Spleen (tissue), 11 donors: ENCODE data around the gene SELENOM. TPM values are rescaled to one million over a fixed set of nuclear protein-coding genes. Genes with fewer than 3 reads are reported as not detected.

Experiments
- DNase-seq: peaks from one replicate; pipeline ENCODE4 v3.0.0-alpha.2; 2020
- H3K27ac ChIP-seq, 8 donors: fragments of 200-600 bp; sonication (generic) in 7 of 8; 1 replicate in 4 of 8; 2 replicates in 4 of 8; pipeline versions ENCODE4 v1.5.0 to v1.8.0; 2016 to 2021; ENCODE audit warnings: inconsistent platforms in 4 of 8, mild to moderate bottlenecking in 4 of 8, moderate library complexity in 1 of 8
- H3K27me3 ChIP-seq, 7 donors: fragments of 200-600 bp; sonication (generic) in 6 of 7; replicated peaks in 1 of 7; 1 replicate in 4 of 7; 2 replicates in 3 of 7; pipeline versions ENCODE4 v1.5.0 to v1.8.0; 2016 to 2021; ENCODE audit warnings: inconsistent platforms in 3 of 7, mild to moderate bottlenecking in 1 of 7
- H3K36me3 ChIP-seq, 6 donors: fragments of 200-600 bp; sonication (generic) in 5 of 6; 1 replicate in 4 of 6; 2 replicates in 2 of 6; pipeline versions ENCODE4 v1.5.0 to v1.8.0; 2016 to 2021; ENCODE audit warnings: inconsistent platforms in 2 of 6
- H3K4me1 ChIP-seq, 6 donors: fragments of 200-600 bp; sonication (generic) in 5 of 6; 1 replicate in 3 of 6; 2 replicates in 3 of 6; pipeline versions ENCODE4 v1.5.0 to v1.8.0; 2016 to 2021; ENCODE audit warnings: inconsistent platforms in 3 of 6
- H3K4me3 ChIP-seq, 8 donors: fragments of 200-600 bp; sonication (generic) in 7 of 8; 1 replicate in 4 of 8; 2 replicates in 4 of 8; pipeline versions ENCODE4 v1.5.0 to v1.8.0; 2016 to 2021; ENCODE audit warnings: inconsistent platforms in 4 of 8, mild to moderate bottlenecking in 4 of 8, moderate library complexity in 2 of 8
- H3K9me3 ChIP-seq, 8 donors: fragments of 200-600 bp; sonication (generic) in 7 of 8; 1 replicate in 4 of 8; 2 replicates in 4 of 8; pipeline versions ENCODE4 v1.5.0 to v1.8.0; 2016 to 2021; ENCODE audit warnings: inconsistent platforms in 4 of 8
- CTCF ChIP-seq, 11 experiments: fragments of 200-600 bp in 7 of 11; fragments of 450-650 bp in 4 of 11; sonication (generic) in 4 of 11; IDR thresholded peaks in 8 of 11; conservative IDR thresholded peaks in 3 of 11; 1 replicate in 7 of 11; 2 replicates in 4 of 11; pipeline versions ENCODE4 v1.4.0 to v1.8.0; 2016 to 2021; ENCODE audit warnings: antibody characterized with exemption in 11 of 11, inconsistent platforms in 4 of 11, mild to moderate bottlenecking in 1 of 11
- POLR2A ChIP-seq, 3 donors: fragments of 450-650 bp; IDR thresholded peaks; one replicate each; pipeline ENCODE4 v1.5.1; 2017; ENCODE audit warnings: antibody characterized with exemption in 3 of 3, mild to moderate bottlenecking in 1 of 3
- POLR2AphosphoS5 ChIP-seq, 3 donors: sonication (generic); formaldehyde crosslinking; IDR thresholded peaks; one replicate each; pipeline ENCODE4 v1.5.1; 2017; ENCODE audit warnings: antibody characterized with exemption in 3 of 3
- WGBS, 5 donors: extraction: QIAGEN DNeasy Blood & Tissue Kit in 3 of 5; methylation state at CpG; one replicate each; pipeline versions ENCODE4 v1.1.5 to v1.1.7; 2013 to 2018; 5-methylcytosine and 5-hydroxymethylcytosine counted together
- intact Hi-C: fragments of 100-400 bp; cut with DNase I; formaldehyde crosslinking; loops from one replicate; pipeline ENCODE4 v1.15.0; 2023; ENCODE audit warnings: low total_unique reads
- polyA plus RNA-seq, 3 donors: library from polyadenylated mRNA; stranded (reverse); fragments of 200-250 nt; gene quantifications; one replicate each; pipeline ENCODE4 v1.2.1, GENCODE V29; 2013
- total RNA-seq, 7 donors: library from RNA; depleted of rRNA in 3 of 7; stranded (reverse); fragments of >200 nt in 3 of 7; fragmentation: NEBNext Ultra II Directional in 4 of 7; extraction: Animal tissue kit (Norgen Biotek cat#: 25700) in 4 of 7; gene quantifications; one replicate each; pipeline versions ENCODE4 v1.1.0 to v1.2.1, GENCODE V29; 2016 to 2021
- donor health status: healthy with polysubstance abuse.
- donor health status: DM: no; HTN: no; CAD: no; lungs with moderate emphysema.
- donor health status: DM: no; HTN: no; CAD: no.
- donor health status: Bipolar disorder and iron deficiency.
- donor health status: healthy.
- donor health status: DM: no; HTN: no; CAD: no.
- donor health status: DM: yes; HTN: yes; CAD: no.

SELENOM gene
- total and polyA plus RNA-seq, 10 donors: 47.0 to 151 (median 70.3) TPM

- no peak overlapping the region for H3K4me3 ChIP-seq
- H3K9me3 ChIP-seq: no peaks in the 10 kb centered on the region
- TF ChIP-seq CTCF (IDR thresholded peaks at IDR 0.05 in 8 of 11, conservative IDR thresholded peaks at IDR 0.05 in 3 of 11): no peak
- no peak for TF ChIP-seq POLR2A (IDR thresholded peaks at IDR 0.05)
- TF ChIP-seq POLR2AphosphoS5 (IDR thresholded peaks at IDR 0.05): no peak
- H3K4me1 ChIP-seq: no peaks in the 10 kb centered on the region
- WGBS, 5 donors: 94 to 100% (median 97%) methylated on average over 11 to 19 of the region's 19 CpGs
- H3K36me3 ChIP-seq: no peaks in the 10 kb centered on the region
- DNase-seq: peak; percentile 70
- H3K27ac ChIP-seq: no peak overlapping the region
- intact Hi-C loops: no loop called here
- peaks cover 0 to 14% (median 0%) of the 10 kb centered on the region in 7 donors for H3K27me3 ChIP-seq
Observed at GRCh38 chr22:31133911-31134310, 26.5 kb upstream of the SELENOM start.

GRCh38 chr22:31130873-31131272, 23.5 kb upstream of the SELENOM start:
- Histone ChIP-seq H3K4me1 (peaks cover 0 to 8% (median 3%) of the 10 kb centered on the region in 6 donors), H3K27ac (no peak overlapping the region), H3K4me3 (no peak overlapping the region), H3K27me3 (peaks cover 0 to 20% (median 0%) of the 10 kb centered on the region in 7 donors), H3K9me3 (no peaks in the 10 kb centered on the region), H3K36me3 (no peaks in the 10 kb centered on the region)
- intact Hi-C loops: no loop called here
- no peak for TF ChIP-seq POLR2A (IDR thresholded peaks at IDR 0.05)
- no peak for TF ChIP-seq POLR2AphosphoS5 (IDR thresholded peaks at IDR 0.05)
- TF ChIP-seq CTCF (IDR thresholded peaks at IDR 0.05 in 8 of 11, conservative IDR thresholded peaks at IDR 0.05 in 3 of 11): no peak
- peak; percentile 39 for DNase-seq
- 83 to 90% (median 89%) methylated on average over 2 of the region's 2 CpGs for WGBS, 5 donors

GRCh38 chr22:31128156-31128555, 20.8 kb upstream of the SELENOM start:
- no peaks in the 10 kb centered on the region for H3K36me3 ChIP-seq
- TF ChIP-seq CTCF (IDR thresholded peaks at IDR 0.05 in 8 of 11, conservative IDR thresholded peaks at IDR 0.05 in 3 of 11) (no peak), POLR2A (IDR thresholded peaks at IDR 0.05) (no peak), POLR2AphosphoS5 (IDR thresholded peaks at IDR 0.05) (no peak)
- H3K9me3 ChIP-seq: no peaks in the 10 kb centered on the region
- H3K4me1 ChIP-seq: peaks cover 0 to 8% (median 3%) of the 10 kb centered on the region in 6 donors
- H3K27ac ChIP-seq: no peak overlapping the region
- 84 to 94% (median 86%) methylated on average over 5 to 7 of the region's 7 CpGs for WGBS, 5 donors
- DNase-seq: peak; percentile 36
- H3K27me3 ChIP-seq: peaks cover 0 to 20% (median 0%) of the 10 kb centered on the region in 7 donors
- H3K4me3 ChIP-seq: no peak overlapping the region
- intact Hi-C loops: no loop called here

GRCh38 chr22:31127181-31127772, 19.9 kb upstream of the SELENOM start:
- intact Hi-C loops: no loop called here
- Histone ChIP-seq H3K9me3 (no peaks in the 10 kb centered on the region), H3K27me3 (peaks cover 0 to 20% (median 0%) of the 10 kb centered on the region in 7 donors), H3K4me3 (no peak overlapping the region), H3K27ac (no peak overlapping the region), H3K36me3 (no peaks in the 10 kb centered on the region), H3K4me1 (peaks cover 0 to 14% (median 4%) of the 10 kb centered on the region in 6 donors)
- peak; percentile 51 for DNase-seq
- 35 to 46% (median 37%) methylated on average over 19 of the region's 19 CpGs for WGBS, 5 donors
- TF ChIP-seq POLR2A (IDR thresholded peaks at IDR 0.05) (no peak), CTCF (IDR thresholded peaks at IDR 0.05 in 8 of 11, conservative IDR thresholded peaks at IDR 0.05 in 3 of 11) (no peak), POLR2AphosphoS5 (IDR thresholded peaks at IDR 0.05) (no peak)
